Activated naive CD8-positive, alpha-beta T cell (primary cell): Measurements from ENCODE around the gene KRABD2.

Experiments used
- H3K27ac Mint-ChIP-seq: one replicate; pipeline ENCODE4 v1.8.0; 2021; ENCODE audit warnings: mixed read lengths
- H3K27me3 Mint-ChIP-seq: one replicate; pipeline ENCODE4 v1.8.0; 2021; ENCODE audit warnings: mixed read lengths
- H3K36me3 Mint-ChIP-seq: one replicate; pipeline ENCODE4 v1.8.0; 2021; ENCODE audit warnings: mixed read lengths
- H3K4me1 Mint-ChIP-seq: one replicate; pipeline ENCODE4 v1.8.0; 2021; ENCODE audit warnings: low read depth, mixed read lengths
- H3K4me3 Mint-ChIP-seq: one replicate; pipeline ENCODE4 v1.8.0; 2021; ENCODE audit warnings: mild to moderate bottlenecking, mixed read lengths
- H3K9me3 Mint-ChIP-seq: one replicate; pipeline ENCODE4 v1.8.0; 2021; ENCODE audit warnings: low read depth, mixed read lengths

KRABD2 gene

GRCh38 chr17:8327303-8327649, 49.2 kb downstream of the KRABD2 start:
- peaks cover 7% of the 10 kb centered on the region for H3K27me3 Mint-ChIP-seq
- H3K4me1 Mint-ChIP-seq: peaks cover 16% of the 10 kb centered on the region
- no peaks in the 10 kb centered on the region for H3K9me3 Mint-ChIP-seq
- H3K4me3 Mint-ChIP-seq: peak overlapping the region; percentile 78
- H3K27ac Mint-ChIP-seq: no peak overlapping the region
- no peaks in the 10 kb centered on the region for H3K36me3 Mint-ChIP-seq
